ENCODE results near the gene DCTPP1. TPM values are rescaled to one million over a fixed set of nuclear protein-coding genes. Genes with fewer than 3 reads are reported as not detected.

The DCTPP1 gene
- total and polyA plus RNA-seq, 2 of the 13 experiments (the other 11 are each of a cell fraction or from before 2014, with no cell fraction given) = 54.8 to 74.4 TPM

GRCh38 chr16:30458561-30459394 lies 28.9 kb upstream of the DCTPP1 start (continued):
- TF ChIP-seq ZBTB43 (CRISPR knock-in tag; conservative IDR thresholded peaks at IDR 0.05) (no peak), ESRRA (CRISPR knock-in tag; IDR thresholded peaks at IDR 0.05; ENCODE audit: low read depth) (peak; percentile 18; the same call in 1 of the 2 replicates), MEF2D (CRISPR knock-in tag; IDR thresholded peaks at IDR 0.05) (peak; percentile 65; the same call in 1 of the 2 replicates), NFRKB (IDR thresholded peaks at IDR 0.05) (no peak), XBP1 (CRISPR knock-in tag; IDR thresholded peaks at IDR 0.05) (no peak), MTA3 (CRISPR knock-in tag; IDR thresholded peaks at IDR 0.05) (no peak), GPBP1L1 (CRISPR knock-in tag; IDR thresholded peaks at IDR 0.05) (no peak), ZNF781 (CRISPR knock-in tag; IDR thresholded peaks at IDR 0.05; ENCODE audit: borderline replicate concordance, not compliant biosample characterization) (peak; percentile 36), ZNF879 (CRISPR knock-in tag; IDR thresholded peaks at IDR 0.05) (no peak), NR0B2 (CRISPR knock-in tag; IDR thresholded peaks at IDR 0.05) (no peak), GABPA (IDR thresholded peaks at IDR 0.05; ENCODE audit: low read depth, low read length) (no peak), GABPA (CRISPR knock-in tag; IDR thresholded peaks at IDR 0.05; ENCODE audit: low read depth) (peak; percentile 40), DR1 (CRISPR knock-in tag; IDR thresholded peaks at IDR 0.05) (no peak), EED (CRISPR knock-in tag; IDR thresholded peaks at IDR 0.05) (no peak), SAP130 (CRISPR knock-in tag; IDR thresholded peaks at IDR 0.05; ENCODE audit: low read depth) (peak; percentile 86), ZNF256 (CRISPR knock-in tag; conservative IDR thresholded peaks at IDR 0.05) (no peak), SP140L (CRISPR knock-in tag; IDR thresholded peaks at IDR 0.05; ENCODE audit: borderline replicate concordance) (no peak), NKX3-1 (CRISPR knock-in tag; IDR thresholded peaks at IDR 0.05) (no peak), SRSF9 (IDR thresholded peaks at IDR 0.05; ENCODE audit: borderline replicate concordance, insufficient read depth, low read depth, low read length, poor library complexity, severe bottlenecking) (no peak), ZNF841 (CRISPR knock-in tag; IDR thresholded peaks at IDR 0.05; ENCODE audit: borderline replicate concordance) (no peak), MLX (CRISPR knock-in tag; IDR thresholded peaks at IDR 0.05) (no peak), ZBED4 (CRISPR knock-in tag; IDR thresholded peaks at IDR 0.05; ENCODE audit: borderline replicate concordance) (peak; percentile 31; the same call in 1 of the 2 replicates), KDM1A (CRISPR knock-in tag; IDR thresholded peaks at IDR 0.05) (no peak), RELA (CRISPR knock-in tag; IDR thresholded peaks at IDR 0.05) (peak; percentile 28; the same call in 1 of the 2 replicates)

All from HepG2 (cell line).